Measurements from ENCODE around the gene KLRB1.

DNA sequence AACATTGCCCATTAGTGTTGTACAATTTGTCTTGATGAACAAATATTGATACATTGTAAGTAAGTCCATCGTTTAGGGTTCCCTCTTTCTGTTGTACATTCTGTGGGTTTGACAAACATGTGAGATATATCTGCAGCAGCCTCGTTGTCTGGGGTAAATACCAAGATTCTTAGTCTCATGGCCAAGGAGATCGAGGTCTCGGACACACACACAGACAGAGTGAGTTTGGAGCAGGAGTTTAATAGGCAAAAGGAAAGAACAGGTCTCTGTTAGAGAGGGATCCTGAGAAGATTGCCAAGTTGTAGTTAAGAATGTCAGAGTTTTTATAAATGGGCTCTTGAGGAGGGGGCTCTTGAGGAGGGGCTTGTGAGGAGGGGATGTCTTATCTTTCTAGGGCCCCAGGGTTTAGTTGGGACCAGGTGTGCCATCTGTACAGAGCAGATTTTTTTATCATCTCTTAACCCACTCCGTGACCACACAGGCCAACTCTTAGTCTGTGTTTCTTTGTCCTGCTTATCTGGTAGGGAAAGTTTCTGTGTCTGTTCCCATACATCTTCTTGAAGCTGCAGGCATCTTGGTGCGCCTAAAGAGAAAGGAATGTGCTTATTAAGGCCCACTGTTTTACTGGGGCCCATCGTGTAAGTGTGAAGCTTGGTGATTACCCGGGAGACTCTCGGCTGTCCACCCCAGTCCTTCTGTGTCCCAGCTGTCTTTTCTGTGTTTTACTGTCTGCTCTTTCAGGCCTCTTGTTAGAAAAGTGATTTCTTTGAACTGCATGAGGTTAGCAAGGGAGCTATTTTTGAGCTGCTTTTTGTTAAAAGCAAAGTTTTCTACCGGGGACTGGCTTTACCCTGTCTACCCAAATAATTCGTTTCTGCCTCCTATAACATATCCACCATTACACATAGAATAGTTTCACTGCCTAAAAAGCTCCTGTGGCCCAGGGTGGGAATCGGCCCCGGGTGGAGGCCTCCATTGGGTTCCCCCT is 39.4 kb upstream of the KLRB1 start:
- TF ChIP-seq CTCF (IDR thresholded peaks at IDR 0.05) (no peak), POLR2A (IDR thresholded peaks at IDR 0.05) (no peak)

Measured in testis (tissue), 2 donors.